HepG2 (cell line): ENCODE results near the gene NECAP2. TPM values are rescaled to one million over a fixed set of nuclear protein-coding genes. Genes with fewer than 3 reads are reported as not detected.

Experiments used
- ADNP ChIP-seq: sonication (generic); formaldehyde crosslinking; IDR thresholded peaks from 2 replicates; pipeline ENCODE4 v1.4.0; 2020; ENCODE audit warnings: missing genetic modification reagents
- ARID5B ChIP-seq: IDR thresholded peaks from 2 replicates; pipeline ENCODE4 v1.4.0; 2020; ENCODE audit warnings: mild to moderate bottlenecking, missing genetic modification reagents
- EED ChIP-seq: sonication (generic); formaldehyde crosslinking; IDR thresholded peaks from 2 replicates; pipeline ENCODE4 v1.5.0; 2020; ENCODE audit warnings: mild to moderate bottlenecking, missing genetic modification reagents
- ETV5 ChIP-seq: IDR thresholded peaks from 2 replicates; pipeline ENCODE4 v1.6.1; 2018; ENCODE audit warnings: missing biosample characterization, missing genetic modification reagents, inconsistent platforms, borderline replicate concordance
- HNRNPUL1 ChIP-seq: fragments of 200-400 bp; formaldehyde crosslinking; IDR thresholded peaks from 2 replicates; pipeline ENCODE4 v1.6.1; 2017; ENCODE audit warnings: low read depth, mild to moderate bottlenecking, low read length, moderate library complexity
- NFIC ChIP-seq: IDR thresholded peaks from 2 replicates; pipeline ENCODE4 v1.6.1; 2012; ENCODE audit warnings: mild to moderate bottlenecking, low read length, inconsistent platforms
- NR2C2 ChIP-seq: sonication (generic); formaldehyde crosslinking; IDR thresholded peaks from 2 replicates; pipeline ENCODE4 v1.4.0; 2020; ENCODE audit warnings: missing genetic modification reagents, mild to moderate bottlenecking, moderate library complexity, borderline replicate concordance
- RBAK ChIP-seq: sonication (generic); formaldehyde crosslinking; IDR thresholded peaks from 2 replicates; pipeline ENCODE4 v1.5.1; 2020; ENCODE audit warnings: mild to moderate bottlenecking, missing genetic modification reagents
- REL ChIP-seq: sonication (generic); formaldehyde crosslinking; conservative IDR thresholded peaks from 2 replicates; pipeline ENCODE4 v1.8.0; 2022; ENCODE audit warnings: mild to moderate bottlenecking, missing genetic modification reagents, moderate library complexity
- SP1 ChIP-seq, 2 experiments: fragments of 450-650 bp in 1 of 2; sonication (generic) in 1 of 2; formaldehyde crosslinking in 1 of 2; IDR thresholded peaks; 2 replicates each; pipeline versions ENCODE4 v1.4.0 to v1.6.1; 2016 to 2020; ENCODE audit warnings: missing genetic modification reagents in 1 of 2
- XRCC5 ChIP-seq: fragments of 200-400 bp; formaldehyde crosslinking; optimal IDR thresholded peaks from 2 replicates; pipeline ENCODE3; 2017; ENCODE audit warnings: mild to moderate bottlenecking, low read length
- YY1 ChIP-seq: IDR thresholded peaks from 2 replicates; pipeline ENCODE4 v1.6.1; 2011; ENCODE audit warnings: low read length, low read depth, moderate library complexity, mild to moderate bottlenecking; ENCODE audit not compliant: insufficient read depth, insufficient replicate concordance
- ZNF317 ChIP-seq: sonication (generic); formaldehyde crosslinking; IDR thresholded peaks from 2 replicates; pipeline ENCODE4 v1.5.0; 2020; ENCODE audit warnings: mild to moderate bottlenecking, missing genetic modification reagents
- ZNF326 ChIP-seq: sonication (generic); formaldehyde crosslinking; IDR thresholded peaks from 2 replicates; pipeline ENCODE4 v1.4.0; 2020; ENCODE audit warnings: missing genetic modification reagents, borderline replicate concordance
- ZNF546 ChIP-seq: sonication (generic); formaldehyde crosslinking; conservative IDR thresholded peaks from 2 replicates; pipeline ENCODE4 v1.8.1; 2023; ENCODE audit warnings: mild to moderate bottlenecking, missing genetic modification reagents
- ZNF549 ChIP-seq: sonication (generic); formaldehyde crosslinking; IDR thresholded peaks from 2 replicates; pipeline ENCODE4 v1.5.0; 2020; ENCODE audit warnings: missing genetic modification reagents
- ZNF614 ChIP-seq: IDR thresholded peaks from 2 replicates; pipeline ENCODE4 v1.6.1; 2018; ENCODE audit warnings: missing biosample characterization, missing genetic modification reagents, inconsistent platforms, borderline replicate concordance
- ZNF709 ChIP-seq: sonication (generic); formaldehyde crosslinking; IDR thresholded peaks from 2 replicates; pipeline ENCODE4 v1.5.0; 2020; ENCODE audit warnings: mild to moderate bottlenecking, missing genetic modification reagents
- ZNF816 ChIP-seq: sonication (generic); formaldehyde crosslinking; IDR thresholded peaks from 2 replicates; pipeline ENCODE4 v1.8.0; 2022; ENCODE audit warnings: missing genetic modification reagents, mild to moderate bottlenecking, borderline replicate concordance
- polyA plus RNA-seq, 8 experiments: library from polyadenylated mRNA; depleted of rRNA in 3 of 8; stranded (reverse) in 7 of 8; unstranded in 1 of 8; fragments of >200 nt; fragmentation: Illumina TruSeq in 4 of 8; extraction: Trizol in 4 of 8; gene quantifications; 2 replicates each; pipeline versions ENCODE4 v1.2.1 to v1.2.3, GENCODE V29; 2011 to 2016; ENCODE audit warnings: low read depth in 4 of 8, missing spikeins in 1 of 8, mixed read lengths in 1 of 8; ENCODE audit not compliant: insufficient read depth in 1 of 8
- total RNA-seq, 5 experiments: library from RNA; depleted of rRNA; stranded (reverse); fragments of >200 nt; fragmentation: Illumina TruSeq; extraction: Trizol; gene quantifications; 2 replicates each; pipeline ENCODE4 v1.2.3, GENCODE V29; 2016; ENCODE audit warnings: low read depth in 1 of 5
- TF ChIP-seq, protein P1 (sequence below): IDR thresholded peaks from 2 replicates; pipeline ENCODE4 v1.6.1; 2016; ENCODE audit warnings: low read depth
- TF ChIP-seq, protein P2 (sequence below): sonication (generic); formaldehyde crosslinking; IDR thresholded peaks from 2 replicates; pipeline ENCODE4 v1.4.0; 2020; ENCODE audit warnings: missing genetic modification reagents
- TF ChIP-seq, protein P3 (sequence below), 2 experiments: sonication (generic) in 1 of 2; formaldehyde crosslinking in 1 of 2; IDR thresholded peaks; 2 replicates each; pipeline versions ENCODE4 v1.4.0 to v1.6.1; 2018 to 2020; ENCODE audit warnings: missing genetic modification reagents in 2 of 2, borderline replicate concordance in 1 of 2, low read depth in 1 of 2, mild to moderate bottlenecking in 1 of 2, missing biosample characterization in 1 of 2

NECAP2 gene
- total and polyA plus RNA-seq, 2 of the 13 experiments (the other 11 are each of a cell fraction or from before 2014, with no cell fraction given), result 38.5 to 52.3 TPM

DNA sequence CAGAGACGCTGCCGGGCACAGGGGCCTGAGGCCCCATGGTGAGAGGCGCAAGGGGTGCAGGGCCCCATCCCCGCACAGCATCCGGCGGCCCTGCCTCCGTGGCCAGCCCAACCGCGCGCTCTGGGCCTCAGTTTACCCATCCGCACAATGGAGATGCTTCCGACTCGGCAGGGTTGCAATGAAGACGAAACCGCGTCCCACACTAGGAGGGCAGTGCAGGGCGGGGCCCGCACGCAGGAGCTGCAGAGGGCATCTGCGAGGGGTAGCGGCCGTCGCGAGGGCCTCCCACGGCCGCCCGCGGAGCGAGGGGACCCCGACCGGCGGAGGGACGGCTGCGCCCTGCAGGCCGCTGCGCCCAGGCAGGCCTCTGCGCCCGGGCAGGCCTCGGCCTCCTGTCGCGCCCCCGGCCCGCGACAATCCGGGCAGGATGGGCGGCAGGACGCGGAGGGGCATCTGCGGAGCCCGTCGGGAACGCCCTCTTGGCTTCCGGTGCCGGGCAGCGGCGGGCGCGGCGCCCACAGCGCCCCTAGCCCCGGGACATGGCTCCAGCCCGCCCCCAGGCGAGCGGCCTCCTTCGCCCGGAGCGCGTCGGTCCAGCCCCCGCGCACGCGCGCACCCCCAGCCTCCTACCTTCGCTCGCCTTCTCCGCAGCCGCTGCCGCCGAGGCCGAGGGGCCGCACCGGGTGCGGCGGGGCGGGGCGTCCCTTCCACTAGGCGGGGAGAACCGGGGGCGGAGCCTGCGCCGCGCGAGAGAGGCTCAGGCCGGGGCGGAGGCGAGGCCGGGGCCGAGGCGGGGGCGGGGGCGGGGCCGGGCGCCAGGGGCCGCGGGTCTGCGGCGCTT is 58.3 kb downstream of the NECAP2 start (continued):
- TF ChIP-seq ZNF709, result no peak
- no peak for TF ChIP-seq ARID5B
- TF ChIP-seq ETV5, result peak; percentile 35; the same call in 1 of the 2 replicates
- TF ChIP-seq REL (CRISPR knock-in tag), result 0 out of 2 replicates have a peak, but pooled peaks have one; percentile 4
- peak; percentile 45; the same call in 1 of the 2 replicates for TF ChIP-seq NR2C2
- TF ChIP-seq, protein P1, sequence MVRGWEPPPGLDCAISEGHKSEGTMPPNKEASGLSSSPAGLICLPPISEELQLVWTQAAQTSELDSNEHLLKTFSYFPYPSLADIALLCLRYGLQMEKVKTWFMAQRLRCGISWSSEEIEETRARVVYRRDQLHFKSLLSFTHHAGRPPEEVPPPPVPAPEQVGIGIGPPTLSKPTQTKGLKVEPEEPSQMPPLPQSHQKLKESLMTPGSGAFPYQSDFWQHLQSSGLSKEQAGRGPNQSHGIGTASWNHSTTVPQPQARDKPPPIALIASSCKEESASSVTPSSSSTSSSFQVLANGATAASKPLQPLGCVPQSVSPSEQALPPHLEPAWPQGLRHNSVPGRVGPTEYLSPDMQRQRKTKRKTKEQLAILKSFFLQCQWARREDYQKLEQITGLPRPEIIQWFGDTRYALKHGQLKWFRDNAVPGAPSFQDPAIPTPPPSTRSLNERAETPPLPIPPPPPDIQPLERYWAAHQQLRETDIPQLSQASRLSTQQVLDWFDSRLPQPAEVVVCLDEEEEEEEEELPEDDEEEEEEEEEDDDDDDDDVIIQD (CRISPR knock-in tag), result no peak
- TF ChIP-seq RBAK (CRISPR knock-in tag), result no peak
- TF ChIP-seq NFIC, result no peak
- peak; percentile 34; the same call in 1 of the 2 replicates for TF ChIP-seq ZNF546
- TF ChIP-seq ADNP (CRISPR knock-in tag), result peak; percentile 83
- peak; percentile 4; the same call in 1 of the 2 replicates for TF ChIP-seq ZNF614
- TF ChIP-seq XRCC5, result peak; percentile 38
- no peak for TF ChIP-seq HNRNPUL1
- no peak for TF ChIP-seq ZNF326 (CRISPR knock-in tag)
- no peak for TF ChIP-seq ZNF317 (CRISPR knock-in tag)
- TF ChIP-seq SP1 (IDR thresholded peaks at IDR 0.05), result no peak
- peak; percentile 13; the same call in 1 of the 2 replicates for TF ChIP-seq SP1 (CRISPR knock-in tag; IDR thresholded peaks at IDR 0.05)
- peak; percentile 65 for TF ChIP-seq YY1
- TF ChIP-seq, protein P2, sequence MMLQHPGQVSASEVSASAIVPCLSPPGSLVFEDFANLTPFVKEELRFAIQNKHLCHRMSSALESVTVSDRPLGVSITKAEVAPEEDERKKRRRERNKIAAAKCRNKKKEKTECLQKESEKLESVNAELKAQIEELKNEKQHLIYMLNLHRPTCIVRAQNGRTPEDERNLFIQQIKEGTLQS (CRISPR knock-in tag), result no peak
- no peak for TF ChIP-seq ZNF816 (CRISPR knock-in tag)
- no peak for TF ChIP-seq ZNF549 (CRISPR knock-in tag)
- TF ChIP-seq EED (CRISPR knock-in tag), result no peak
- TF ChIP-seq, protein P3, sequence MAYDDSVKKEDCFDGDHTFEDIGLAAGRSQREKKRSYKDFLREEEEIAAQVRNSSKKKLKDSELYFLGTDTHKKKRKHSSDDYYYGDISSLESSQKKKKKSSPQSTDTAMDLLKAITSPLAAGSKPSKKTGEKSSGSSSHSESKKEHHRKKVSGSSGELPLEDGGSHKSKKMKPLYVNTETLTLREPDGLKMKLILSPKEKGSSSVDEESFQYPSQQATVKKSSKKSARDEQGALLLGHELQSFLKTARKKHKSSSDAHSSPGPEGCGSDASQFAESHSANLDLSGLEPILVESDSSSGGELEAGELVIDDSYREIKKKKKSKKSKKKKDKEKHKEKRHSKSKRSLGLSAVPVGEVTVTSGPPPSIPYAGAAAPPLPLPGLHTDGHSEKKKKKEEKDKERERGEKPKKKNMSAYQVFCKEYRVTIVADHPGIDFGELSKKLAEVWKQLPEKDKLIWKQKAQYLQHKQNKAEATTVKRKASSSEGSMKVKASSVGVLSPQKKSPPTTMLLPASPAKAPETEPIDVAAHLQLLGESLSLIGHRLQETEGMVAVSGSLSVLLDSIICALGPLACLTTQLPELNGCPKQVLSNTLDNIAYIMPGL (CRISPR knock-in tag; IDR thresholded peaks at IDR 0.05; ENCODE audit: borderline replicate concordance in 1 of 2, low read depth in 1 of 2), result peak in 1 of 2 experiments; percentile 78; a peak in 2 of 4 replicates
